Epithelial cell of proximal tubule (primary cell): ENCODE data around the gene SP4. TPM values are rescaled to one million over a fixed set of nuclear protein-coding genes. Genes with fewer than 3 reads are reported as not detected.
"Not testable (repeated sequence)": the region's sequence is repeated elsewhere in the genome, so short reads cannot be mapped to it uniquely, and the experiment has no call there.

Source experiments
- DNase-seq: peaks from one replicate; pipeline ENCODE4 v3.0.0-alpha.2; 2011; ENCODE audit warnings: low read depth
- H3K4me3 ChIP-seq: 2 replicates; pipeline ENCODE4 v1.5.1; 2011; ENCODE audit warnings: low read depth, mild to moderate bottlenecking, low read length
- total RNA-seq: library from RNA; depleted of rRNA; stranded (reverse); fragments of >200 nt; gene quantifications from 2 replicates; pipeline ENCODE4 v1.2.3, GENCODE V29; 2015
- TF ChIP-seq, protein P1 (sequence below): conservative IDR thresholded peaks from 2 replicates; pipeline ENCODE4 v1.5.1; 2012; ENCODE audit warnings: low read depth, mild to moderate bottlenecking, low read length

The SP4 gene
- total RNA-seq, 1 donor from 2014 or later: 3.3 TPM

- no peak for DNase-seq
- TF ChIP-seq, protein P1, sequence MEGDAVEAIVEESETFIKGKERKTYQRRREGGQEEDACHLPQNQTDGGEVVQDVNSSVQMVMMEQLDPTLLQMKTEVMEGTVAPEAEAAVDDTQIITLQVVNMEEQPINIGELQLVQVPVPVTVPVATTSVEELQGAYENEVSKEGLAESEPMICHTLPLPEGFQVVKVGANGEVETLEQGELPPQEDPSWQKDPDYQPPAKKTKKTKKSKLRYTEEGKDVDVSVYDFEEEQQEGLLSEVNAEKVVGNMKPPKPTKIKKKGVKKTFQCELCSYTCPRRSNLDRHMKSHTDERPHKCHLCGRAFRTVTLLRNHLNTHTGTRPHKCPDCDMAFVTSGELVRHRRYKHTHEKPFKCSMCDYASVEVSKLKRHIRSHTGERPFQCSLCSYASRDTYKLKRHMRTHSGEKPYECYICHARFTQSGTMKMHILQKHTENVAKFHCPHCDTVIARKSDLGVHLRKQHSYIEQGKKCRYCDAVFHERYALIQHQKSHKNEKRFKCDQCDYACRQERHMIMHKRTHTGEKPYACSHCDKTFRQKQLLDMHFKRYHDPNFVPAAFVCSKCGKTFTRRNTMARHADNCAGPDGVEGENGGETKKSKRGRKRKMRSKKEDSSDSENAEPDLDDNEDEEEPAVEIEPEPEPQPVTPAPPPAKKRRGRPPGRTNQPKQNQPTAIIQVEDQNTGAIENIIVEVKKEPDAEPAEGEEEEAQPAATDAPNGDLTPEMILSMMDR: no peak
Observed at GRCh38 chr7:21514062-21514461, 86.2 kb downstream of the SP4 start.

DNA sequence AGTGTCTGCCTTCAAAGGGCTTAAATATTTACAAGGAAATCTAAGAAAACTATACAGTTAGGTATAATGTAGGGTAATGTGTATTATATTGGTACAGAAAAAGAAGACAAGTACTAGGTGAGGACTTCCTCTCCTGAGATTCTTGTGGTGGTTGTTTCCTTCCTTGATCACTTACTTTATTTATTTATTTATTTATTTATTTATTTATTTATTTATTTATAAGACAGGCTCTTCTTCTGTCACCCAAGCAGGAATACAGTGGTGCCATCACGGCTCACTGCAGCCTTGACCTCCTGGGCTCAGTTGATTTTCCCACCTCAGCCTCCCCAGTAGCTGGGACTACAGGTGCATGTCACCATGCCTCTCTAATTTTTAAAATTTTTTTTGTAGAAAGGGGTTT is 96.8 kb downstream of the SP4 start:
- TF ChIP-seq, protein P1: no peak
- no peak overlapping the region for H3K4me3 ChIP-seq
- DNase-seq: no peak

More at GRCh38 chr7:21514062-21514461, 86.2 kb downstream of the SP4 start:
- H3K4me3 ChIP-seq: no peak overlapping the region

- DNase-seq: no peak
- H3K4me3 ChIP-seq: no peak overlapping the region
Observed at GRCh38 chr7:21526007-21526406, 98.1 kb downstream of the SP4 start.

DNA sequence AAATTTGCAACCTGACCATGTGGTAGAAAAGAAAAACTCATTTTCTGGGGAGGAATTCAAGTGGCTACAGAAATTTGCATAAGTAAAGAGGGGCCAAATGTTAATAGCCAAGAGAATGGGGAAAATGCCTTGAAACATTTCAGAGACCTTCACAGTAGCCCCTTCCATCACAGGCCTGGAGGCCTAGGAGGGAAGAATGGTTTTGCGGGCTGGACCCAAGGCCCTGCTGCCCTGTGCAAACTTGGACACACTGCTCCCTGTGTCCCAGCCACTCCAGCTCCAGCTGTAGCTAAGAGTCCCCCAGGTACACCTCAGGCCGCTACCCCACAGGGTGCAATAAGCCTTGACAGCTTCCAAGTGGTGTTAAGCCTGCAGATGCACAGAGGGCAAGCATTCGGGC is 98.6 kb downstream of the SP4 start:
- TF ChIP-seq, protein P1: no peak
- no peak overlapping the region for H3K4me3 ChIP-seq
- DNase-seq: no peak

More at GRCh38 chr7:21526007-21526406, 98.1 kb downstream of the SP4 start:
- TF ChIP-seq, protein P1: peak; percentile 61

DNA sequence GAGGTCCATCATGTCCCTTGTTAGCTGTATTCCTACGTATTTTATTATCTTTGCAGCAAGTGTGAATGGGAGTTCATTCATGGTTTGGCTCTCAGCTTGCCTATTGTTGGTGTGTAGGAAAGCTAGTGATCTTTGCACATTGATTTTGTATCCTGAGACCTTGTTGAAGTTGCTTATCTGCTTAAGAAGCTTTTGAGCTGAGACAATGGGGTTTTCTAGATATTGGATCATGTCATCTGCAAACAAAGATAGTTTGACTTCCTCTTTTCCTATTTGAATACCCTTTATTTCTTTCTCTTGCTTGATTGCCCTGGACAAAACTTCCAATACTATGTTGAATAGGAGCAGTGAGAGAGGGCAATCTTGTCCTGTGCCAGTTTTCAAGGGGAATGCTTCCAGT is 104.6 kb downstream of the SP4 start:
- H3K4me3 ChIP-seq, DNase-seq: not testable (repeated sequence)

- H3K4me3 ChIP-seq, DNase-seq: not testable (repeated sequence)
Observed at GRCh38 chr7:21533646-21534045, 105.8 kb downstream of the SP4 start.

DNA sequence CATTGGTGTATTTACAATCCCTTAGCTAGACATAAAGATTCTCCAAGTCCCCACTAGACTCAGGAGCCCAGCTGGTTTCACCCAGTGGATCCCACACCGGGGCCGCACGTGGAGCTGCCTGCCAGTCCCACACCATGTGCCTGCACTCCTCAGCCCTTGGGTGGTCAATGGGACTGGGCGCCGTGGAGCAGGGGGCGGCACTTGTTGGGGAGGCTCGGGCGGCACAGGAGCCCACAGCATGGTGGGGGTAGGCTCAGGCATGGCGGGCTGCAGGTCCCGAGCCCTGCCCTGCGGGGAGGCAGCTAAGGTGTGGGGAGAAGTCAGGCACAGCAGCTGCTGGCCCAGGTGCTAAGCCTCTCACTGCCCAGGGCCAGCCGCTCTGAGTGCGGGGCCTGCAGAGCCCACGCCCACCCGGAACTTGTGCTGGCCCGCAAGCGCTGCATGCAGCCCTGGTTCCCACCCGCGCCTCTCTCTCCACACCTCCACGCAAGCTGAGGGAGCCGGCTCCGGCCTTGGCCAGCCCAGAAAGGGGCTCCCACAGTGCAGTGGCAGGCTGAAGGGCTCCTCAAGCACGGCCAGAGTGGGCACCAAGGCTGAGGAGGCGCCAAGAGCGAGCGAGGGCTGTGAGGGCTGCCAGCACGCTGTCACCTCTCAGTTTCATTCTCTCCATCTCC is 108.7 kb downstream of the SP4 start:
- not testable (repeated sequence) for H3K4me3 ChIP-seq, DNase-seq

- TF ChIP-seq, protein P1: no peak
- no peak overlapping the region for H3K4me3 ChIP-seq
- DNase-seq: no peak
Observed at GRCh38 chr7:21538936-21539495, 111.1 kb downstream of the SP4 start.
